NCI-H2171 treated with DMSO at 0.1 percent for 48 hours (cell line): ENCODE measurements around the gene HNRNPAB.
"Not testable (repeated sequence)": the region's sequence is repeated elsewhere in the genome, so short reads cannot be mapped to it uniquely, and the experiment has no call there.

Experiments
- DNase-seq: peaks from one replicate; lab custom pipeline; 2025; lab: John Stamatoyannopoulos, UW

The HNRNPAB gene

DNA sequence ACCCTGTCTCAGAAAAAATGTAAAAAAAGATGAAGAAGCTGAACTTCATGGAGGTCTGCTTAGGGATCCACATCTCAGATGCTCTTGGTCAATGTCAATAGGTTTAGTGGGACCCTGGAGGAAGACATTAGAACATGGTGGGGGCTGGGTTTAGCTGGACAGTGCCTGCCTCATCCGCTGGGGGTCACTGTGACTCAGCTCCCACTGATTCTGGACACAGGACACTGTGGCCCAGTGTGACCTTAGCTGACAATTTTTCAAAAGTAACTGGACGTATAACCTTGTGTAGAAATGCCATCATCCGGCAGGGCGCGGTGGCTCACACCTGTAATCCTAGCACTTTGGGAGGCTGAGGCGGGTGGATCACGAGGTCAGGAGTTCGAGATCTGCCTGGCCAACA lies 7.3 kb upstream of the HNRNPAB start:
- no peak for DNase-seq

DNA sequence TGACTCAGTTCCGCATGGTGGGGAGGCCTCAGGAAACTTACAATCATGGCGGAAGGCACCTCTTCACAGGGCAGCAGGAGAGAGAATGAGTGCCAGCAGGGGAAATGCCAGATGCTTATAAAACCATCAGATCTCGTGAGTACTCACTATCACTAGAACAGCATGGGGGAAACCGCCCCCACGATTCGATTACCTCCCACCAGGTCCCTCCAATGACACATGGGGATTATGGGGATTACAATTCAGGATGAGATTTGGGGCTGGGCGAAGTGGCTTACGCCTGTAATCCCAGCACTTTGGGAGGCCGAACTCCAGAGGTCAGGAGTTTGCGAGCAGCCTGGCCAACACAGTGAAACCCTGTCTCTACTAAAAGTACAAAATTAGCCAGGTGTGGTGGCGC lies 6.2 kb upstream of the HNRNPAB start:
- DNase-seq: not testable (repeated sequence)

DNA sequence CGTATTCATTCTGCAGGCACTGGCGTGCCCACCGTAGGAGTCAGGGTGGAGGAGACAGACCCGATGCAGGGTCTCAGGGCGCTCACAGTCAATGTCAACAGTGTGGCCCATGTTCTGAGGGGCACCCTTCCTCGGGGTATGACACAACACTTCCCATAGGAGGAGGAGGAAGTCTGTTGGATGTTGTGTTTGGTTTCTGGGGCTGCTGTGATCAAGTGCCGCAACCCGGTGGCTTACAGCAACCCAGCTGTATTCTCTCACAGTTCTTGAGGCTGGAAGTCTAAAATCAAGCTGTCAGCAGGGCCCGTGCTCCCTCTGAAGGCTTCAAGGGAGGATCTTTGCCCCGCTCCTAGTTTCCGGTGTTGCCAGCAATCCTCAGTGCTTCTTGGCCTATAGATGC lies 5.6 kb upstream of the HNRNPAB start:
- DNase-seq: no peak

DNA sequence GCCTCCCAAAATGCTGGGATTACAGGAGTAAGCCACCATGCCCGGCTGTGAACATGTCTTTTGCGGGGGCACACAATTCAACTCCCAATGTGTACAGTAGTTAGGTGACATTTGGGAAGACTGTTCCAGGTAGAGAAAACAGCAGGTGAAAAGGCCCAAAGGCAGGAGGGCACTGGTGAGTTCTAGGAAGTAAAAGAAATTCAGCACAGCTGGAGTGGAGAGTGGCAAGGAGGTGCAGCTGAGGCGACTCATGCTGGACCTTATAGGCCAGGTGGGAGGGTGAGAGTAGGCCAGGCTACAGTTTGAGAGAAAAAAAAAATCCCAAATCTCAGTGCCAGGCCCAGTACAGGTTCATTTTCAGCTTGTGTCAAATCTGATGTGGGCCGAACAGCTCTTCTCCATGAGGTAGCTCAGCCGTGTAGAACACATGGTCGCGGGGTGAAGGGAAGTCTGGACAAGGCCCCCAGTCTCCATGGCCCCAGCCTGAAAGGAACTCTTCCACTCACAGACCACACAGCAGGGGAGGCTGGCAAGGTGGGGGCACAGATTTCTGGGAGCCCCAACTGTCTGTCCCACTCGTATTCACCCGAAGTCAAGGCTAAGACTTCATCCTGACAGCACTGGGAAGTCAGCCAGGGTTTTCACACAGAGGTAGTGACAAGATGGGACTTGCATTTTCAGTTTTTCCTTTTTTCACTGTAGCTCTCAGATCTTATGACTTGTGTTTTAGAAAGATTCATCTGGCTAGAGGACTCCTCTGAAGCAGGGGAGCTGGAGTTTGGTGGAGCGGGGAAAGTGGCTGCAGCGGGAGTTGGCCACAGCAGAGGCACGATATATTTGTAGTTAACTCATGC lies 4.5 kb upstream of the HNRNPAB start:
- DNase-seq: peak; percentile 58

DNA sequence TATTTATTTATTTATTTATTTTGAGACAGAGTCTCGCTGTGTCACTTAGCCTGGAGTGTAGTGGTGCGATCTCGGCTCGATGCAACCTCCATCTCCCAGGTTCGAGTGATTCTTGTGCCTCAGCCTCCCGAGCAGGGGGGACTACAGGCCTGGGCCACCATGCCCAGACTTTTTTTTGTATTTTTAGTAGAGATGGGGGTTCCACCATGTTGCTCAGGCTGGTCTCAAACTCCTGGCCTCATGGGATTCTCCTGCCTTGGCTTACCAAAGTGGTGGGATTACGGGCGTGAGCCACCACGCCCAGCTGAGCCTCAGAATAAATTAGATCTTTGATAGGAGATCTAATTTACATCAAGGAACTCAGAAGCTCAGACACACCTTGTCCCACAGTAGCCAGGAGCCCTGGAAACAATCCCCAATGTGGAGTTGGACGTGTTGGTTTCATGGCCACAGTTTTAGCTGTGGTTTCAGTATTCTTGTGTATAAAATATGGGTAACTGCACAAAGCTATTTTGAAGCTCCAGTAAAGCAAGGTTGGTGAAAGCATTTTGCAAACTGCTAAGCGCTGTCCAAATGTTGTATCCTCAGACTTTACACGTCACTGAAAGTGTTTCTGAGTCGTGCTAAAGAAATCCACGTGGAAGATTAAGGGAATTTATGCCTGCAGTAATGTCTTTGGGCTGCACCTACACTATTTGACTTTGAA lies 3.0 kb upstream of the HNRNPAB start:
- DNase-seq: no peak

DNA sequence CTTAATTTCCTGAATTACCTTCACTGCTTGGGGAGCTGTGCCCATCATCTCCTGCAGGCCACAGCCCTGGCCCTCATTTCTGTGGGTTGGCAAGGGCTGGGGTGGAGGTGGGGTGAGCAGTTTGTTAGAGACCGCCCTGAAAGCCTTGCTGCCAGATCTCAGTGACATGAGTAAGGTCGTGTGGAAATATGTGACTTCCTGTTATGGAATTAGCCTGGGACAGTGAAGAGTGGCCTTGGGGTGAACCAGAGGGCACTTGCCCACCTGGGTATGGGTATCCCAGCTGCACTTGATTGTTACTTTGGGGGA lies 2.5 kb upstream of the HNRNPAB start:
- DNase-seq: no peak

DNA sequence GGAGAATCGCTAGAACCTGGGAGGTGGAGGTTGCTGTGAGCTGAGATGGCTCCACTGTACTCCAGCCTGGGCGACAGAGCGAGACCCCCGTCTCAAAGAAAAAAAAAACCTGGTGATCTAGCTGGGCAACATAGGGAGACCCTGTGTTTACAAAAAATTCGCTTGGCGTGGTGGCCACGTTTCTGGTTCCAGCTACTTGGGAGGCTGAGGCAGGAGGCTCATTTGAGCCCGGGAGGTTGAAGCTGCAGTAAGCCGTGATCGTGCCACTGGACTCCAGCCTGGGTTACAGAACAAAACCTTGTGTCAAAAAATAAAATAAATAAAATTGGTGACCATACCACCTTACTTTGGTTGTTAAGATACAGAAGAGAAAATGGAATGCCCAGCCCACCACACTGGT lies 1.8 kb upstream of the HNRNPAB start:
- no peak for DNase-seq

DNA sequence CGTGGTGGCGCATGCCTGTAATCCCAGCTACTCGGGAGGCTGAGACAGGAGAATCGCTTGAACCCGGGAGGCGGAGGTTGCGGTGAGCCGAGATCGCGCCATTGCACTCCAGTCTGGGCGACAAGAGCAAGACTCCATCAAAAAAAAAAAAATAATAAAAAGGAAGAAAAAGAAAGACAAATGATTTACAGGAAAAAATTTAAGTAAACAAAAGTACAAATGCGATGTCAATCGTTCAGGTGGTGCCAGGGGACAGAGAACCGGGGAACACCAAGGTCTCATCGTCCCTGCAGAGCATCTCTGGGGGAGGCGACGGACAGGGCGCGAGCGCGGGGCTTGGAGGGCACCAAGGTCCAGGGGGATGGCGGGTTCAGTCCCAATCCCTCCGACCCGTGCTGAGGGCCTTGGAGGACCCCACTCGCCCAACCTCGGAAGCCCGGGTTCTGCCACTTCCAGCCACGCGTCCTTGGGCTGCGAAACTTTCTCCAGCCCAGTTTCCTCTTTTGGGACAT lies 607 bp upstream of the HNRNPAB start:
- DNase-seq: peak; percentile 13

DNA sequence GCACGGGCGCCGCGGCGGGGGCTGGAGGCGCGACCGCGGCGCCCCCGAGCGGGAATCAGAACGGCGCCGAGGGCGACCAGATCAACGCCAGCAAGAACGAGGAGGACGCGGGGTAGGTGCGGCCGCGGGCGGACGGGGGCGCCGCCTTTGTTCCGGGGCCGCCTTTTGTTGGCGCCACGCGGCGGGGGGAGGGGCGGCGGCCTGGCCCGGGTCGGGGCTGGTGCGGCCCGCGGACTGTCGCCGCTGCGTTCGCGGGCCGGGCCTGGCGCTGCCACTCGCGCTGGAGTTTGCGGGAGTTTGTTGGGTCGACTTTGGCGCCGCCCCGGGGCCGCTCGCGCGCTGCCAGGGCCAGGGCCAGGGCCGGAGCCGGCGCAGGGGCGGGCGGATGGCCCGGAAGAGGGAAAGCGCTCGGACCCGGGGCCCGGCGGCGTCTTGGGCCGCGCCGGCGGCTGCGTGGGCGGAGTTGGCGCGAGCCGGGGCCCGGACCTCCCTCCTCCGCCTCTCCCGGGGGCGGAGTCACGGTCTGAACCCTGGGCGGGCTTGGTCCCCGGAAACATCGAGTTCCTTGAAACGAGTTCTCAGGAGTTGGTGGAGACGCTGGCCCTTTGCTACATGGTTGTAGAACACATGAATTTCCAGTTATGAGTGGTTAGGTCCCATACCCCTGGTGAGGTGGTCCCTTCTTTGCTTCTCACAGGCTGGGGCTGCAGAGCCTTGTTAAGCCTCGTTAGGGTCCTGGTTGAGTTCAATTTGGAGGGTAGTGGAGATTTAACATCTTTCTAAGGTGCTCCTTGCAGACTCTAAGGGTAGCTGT lies 809 bp downstream of the HNRNPAB start:
- DNase-seq: peak; percentile 23

DNA sequence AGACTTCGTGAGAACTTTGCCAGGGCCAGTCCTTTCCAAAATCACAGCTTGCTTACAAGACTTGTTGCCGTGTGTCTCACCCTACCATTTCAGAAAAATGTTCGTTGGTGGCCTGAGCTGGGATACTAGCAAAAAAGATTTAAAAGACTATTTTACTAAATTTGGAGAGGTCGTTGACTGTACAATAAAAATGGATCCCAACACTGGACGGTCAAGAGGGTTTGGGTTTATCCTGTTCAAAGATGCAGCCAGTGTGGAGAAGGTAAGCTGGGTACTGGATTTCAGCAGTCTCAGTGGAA lies 1.4 kb downstream of the HNRNPAB start:
- no peak for DNase-seq

DNA sequence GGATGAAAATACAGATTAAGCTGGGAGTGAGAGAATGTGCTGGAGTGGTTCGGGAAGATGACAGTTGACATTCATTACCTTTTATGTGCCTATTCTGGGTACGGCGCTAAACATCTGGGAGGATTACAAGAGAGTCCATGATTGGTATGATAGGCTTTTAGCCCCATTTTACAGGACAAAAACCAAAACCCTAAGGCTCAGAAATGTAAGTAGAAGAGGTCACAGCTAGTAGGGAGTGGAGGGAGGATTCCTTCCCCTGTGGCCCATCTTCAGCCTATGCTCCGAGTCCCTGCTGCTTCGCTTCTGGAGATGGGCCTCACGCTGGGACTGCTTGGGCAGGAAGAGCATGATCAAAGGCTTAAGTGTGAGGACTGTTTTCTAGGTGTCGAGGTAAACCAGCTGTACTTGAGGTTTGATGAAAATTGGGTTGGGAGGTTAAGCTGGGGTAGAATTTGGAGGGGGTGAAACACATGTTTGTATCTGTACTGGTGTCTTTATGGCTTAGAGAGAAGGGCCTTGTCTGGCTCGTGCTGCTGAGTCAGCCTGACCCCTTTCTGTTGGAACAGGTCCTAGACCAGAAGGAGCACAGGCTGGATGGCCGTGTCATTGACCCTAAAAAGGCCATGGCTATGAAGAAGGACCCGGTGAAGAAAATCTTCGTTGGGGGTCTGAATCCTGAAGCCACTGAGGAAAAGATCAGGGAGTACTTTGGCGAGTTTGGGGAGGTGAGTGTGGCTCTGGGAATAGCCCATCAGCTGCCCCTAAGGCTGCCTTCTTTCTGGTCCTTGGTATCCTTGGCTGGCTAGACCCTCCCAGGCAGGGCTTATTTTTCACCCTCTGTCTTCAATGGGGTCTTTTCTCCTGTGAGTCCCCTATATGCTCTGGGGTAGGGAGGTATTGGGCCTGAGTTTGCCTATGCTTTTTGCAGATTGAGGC lies 2.1 kb downstream of the HNRNPAB start:
- no peak for DNase-seq

DNA sequence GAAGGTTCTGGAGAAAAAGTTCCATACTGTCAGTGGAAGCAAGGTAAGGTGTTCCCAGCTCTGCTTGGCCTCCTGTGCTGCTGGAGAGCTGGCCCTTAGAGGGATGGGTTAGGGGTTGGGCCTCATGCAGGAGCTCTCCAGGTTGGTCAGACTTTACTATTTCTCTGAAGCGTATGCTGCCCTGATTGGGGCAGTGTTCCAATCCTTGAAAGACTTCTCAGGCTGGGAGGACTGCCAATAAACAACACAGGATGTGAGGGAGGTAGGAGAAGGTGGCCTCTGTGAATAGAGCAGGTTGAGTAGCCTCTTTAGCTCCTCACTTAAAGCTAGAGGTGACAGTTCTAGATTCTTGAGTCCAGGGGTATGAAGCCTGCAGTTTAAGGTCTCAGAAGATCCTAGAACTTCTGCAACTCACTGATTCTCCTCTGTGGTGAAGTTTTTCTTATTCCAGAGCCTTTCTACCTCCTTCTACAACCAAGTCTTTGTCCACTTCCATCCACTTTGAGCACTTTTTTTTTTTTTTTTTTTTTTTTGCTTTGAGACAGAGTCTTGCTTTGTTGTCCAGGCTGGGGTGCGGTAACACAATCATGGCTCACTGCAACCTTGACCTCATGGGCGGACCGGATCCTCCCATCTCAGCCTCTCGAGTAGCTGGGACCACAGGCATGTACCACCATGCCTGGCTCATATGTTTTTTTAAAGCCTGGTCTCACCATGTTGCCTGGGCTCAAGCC lies 3.0 kb downstream of the HNRNPAB start:
- no peak for DNase-seq

DNA sequence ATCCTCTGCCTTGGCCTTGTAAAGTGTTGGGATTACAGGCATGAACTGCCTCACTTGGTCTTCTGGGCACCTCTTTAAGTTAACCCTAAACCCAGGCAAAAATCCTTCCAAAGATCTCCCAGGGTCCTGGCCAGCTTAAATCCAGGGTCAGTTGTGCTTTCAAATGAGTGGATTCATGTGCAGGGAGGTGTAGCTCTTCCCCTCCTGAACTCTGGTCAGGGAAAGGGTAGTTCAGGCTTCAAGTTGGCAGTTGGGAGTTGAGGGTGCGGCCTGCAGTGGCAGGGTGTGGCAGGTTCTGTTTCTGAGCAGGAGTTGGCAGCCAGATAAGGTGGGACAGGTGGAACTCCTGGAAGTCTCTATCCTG lies 3.6 kb downstream of the HNRNPAB start:
- no peak for DNase-seq

DNA sequence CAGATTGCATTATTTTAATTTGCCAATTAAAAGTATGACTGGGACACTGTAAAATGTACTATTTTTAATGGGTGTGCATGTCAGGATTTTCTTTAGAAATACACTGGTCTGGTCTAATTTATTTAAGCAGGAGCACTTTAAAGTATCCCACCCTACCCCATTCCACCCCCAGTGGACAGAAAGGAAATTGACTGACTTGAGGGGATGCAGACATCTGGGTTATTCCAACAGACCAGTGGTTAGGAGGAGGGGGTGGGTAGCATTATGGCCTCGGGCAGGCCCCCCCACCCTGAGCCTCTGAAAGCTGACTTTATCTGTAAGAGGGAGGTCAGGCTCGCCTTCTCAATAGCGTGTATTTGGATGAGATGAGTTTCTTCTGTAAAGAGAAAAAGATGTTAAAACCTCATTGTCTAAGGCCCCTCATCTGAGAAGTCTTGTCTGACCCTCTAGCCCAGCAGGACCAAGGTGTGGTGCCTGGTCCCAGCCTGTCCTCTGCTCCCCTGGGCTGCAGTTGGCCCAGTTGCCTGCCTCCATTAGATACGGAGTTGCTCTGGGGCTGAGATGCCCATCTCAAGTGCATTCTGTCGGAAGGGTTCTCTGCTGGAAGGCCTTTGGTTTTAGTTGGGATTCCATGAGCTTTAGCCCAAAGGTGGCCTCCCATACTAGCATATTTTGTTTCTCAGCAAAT lies 4.4 kb downstream of the HNRNPAB start:
- no peak for DNase-seq

DNA sequence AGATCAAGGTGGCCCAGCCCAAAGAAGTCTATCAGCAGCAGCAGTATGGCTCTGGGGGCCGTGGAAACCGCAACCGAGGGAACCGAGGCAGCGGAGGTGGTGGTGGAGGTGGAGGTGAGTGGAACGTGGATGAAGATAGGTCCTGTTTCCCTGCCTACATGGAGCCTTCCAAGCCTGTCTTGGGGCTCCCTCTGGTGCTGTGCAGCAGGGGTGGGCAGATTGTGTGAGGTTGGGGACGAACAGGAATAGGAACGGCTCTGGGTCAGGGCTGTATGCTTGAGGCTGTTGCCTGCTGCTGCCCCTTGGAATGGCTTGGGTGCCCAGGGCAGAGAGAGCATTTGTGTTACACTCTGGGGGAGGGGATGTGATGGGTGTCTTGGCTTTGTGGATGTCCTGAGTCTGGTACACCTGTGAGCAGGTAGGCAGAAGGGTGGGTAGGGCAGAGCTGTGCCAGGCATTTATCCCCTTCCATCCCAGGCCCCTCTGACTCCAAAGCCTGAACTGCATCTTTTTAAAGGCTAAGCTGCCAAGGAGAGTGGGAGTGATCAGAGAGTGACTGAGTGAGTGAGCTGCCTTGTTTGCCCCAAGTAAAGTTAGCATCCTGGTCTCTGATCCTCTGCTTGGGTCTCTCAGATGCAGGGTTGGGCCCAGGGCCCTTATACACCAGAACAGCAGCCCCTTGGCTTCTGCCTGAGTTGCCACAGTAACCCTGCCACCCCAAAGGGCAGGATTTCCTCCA lies 5.2 kb downstream of the HNRNPAB start:
- no peak for DNase-seq

DNA sequence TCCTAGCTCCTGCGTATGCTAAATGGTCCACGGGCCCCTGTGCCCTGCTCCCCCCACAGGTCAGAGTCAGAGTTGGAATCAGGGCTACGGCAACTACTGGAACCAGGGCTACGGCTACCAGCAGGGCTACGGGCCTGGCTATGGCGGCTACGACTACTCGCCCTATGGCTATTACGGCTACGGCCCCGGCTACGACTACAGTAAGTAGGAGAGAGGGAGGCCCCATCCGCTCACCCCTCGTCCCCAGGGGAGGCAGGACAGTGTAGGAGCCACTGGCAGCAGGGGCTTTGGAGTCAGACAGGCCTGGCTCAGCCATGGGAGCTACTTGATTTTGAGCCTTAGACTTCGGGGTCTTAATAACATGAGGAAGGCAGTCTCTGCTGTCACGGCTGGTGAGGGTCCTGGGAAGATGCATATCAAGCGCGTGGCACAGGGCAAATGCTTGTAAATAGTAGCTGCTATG lies 5.8 kb downstream of the HNRNPAB start:
- DNase-seq: no peak

DNA sequence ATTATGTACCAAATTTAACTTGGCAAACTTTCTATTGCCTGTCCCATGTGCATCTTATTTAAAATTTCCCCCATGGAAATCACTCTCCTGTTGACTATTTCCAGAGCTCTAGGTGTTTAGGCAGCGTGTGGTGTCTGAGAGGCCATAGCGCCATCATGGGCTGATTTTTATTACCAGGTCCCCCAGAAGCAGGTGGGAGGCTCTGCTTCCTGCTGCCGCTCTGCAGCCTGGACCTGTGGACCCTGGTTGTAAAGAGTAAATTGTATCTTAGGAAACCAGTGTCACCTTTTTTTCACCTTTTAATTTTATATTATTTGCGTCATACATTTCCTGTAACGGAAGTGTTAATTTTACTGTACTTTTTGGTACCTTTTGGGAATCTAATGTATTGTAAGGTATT lies 6.4 kb downstream of the HNRNPAB start:
- DNase-seq: no peak

DNA sequence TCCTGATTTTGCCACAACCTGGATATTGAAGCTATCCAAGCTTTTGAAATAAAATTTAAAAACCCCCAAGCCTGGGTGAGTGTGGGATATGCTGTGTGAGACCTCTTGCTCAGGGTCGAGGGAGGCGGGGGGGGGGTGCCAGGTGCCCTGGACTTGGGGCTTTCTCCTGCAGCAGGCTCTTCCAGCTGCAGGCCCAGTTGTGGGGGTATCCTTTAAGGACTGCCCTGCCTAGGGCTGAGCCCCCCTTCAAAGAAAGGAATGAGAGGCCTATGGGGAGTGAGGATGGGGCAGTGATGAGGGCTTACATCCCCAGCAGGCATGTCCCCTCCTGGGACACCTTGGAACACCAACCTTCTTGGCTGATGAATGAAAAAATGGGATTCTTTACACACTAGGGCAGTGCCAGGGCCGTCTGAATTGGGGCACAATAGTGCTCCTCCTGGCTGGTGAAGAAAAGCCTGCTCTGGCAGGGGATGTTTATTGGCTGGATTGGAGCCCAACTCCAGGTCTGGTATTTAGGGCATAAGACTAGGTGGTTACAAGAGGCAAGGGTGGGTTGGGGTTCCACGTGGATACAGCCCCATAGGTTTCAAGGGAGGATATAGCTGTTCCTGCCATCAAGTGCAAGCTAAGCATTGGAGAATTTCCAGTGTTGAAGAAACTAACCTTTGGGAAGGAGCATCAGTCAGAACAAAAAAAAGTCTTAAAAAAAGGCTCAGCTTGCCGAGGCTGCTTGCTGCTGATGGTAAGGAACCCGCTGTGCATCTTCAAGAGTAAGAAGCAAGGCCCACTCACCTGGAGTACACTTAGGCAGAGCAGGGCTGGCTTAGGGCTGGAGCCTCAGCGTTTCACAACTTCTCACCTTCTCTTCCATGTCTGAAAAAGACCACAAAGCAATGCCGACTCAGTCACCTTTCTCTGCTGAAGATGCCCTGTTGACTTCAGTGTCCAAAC lies 7.0 kb downstream of the HNRNPAB start:
- no peak for DNase-seq
